Karpas-422 (cell line): Measurements from ENCODE around the gene GJA10. TPM values are rescaled to one million over a fixed set of nuclear protein-coding genes. Genes with fewer than 3 reads are reported as not detected.

Source experiments
- DNase-seq: peaks from one replicate; pipeline ENCODE4 v3.0.0-alpha.2; 2015
- H2AFZ ChIP-seq: fragments of 200-600 bp; sonication (generic); 2 replicates; pipeline ENCODE4 v1.6.1; 2014; ENCODE audit warnings: antibody characterized with exemption, low read length, mixed read lengths
- H3K27ac ChIP-seq: fragments of 200-600 bp; sonication (generic); 2 replicates; pipeline ENCODE4 v1.5.1; 2014; ENCODE audit warnings: mild to moderate bottlenecking, low read length, moderate library complexity
- H3K27me3 ChIP-seq: fragments of 200-600 bp; sonication (generic); 2 replicates; pipeline ENCODE4 v1.6.1; 2014; ENCODE audit warnings: low read length, mixed read lengths
- H3K36me3 ChIP-seq: fragments of 200-600 bp; sonication (generic); 2 replicates; pipeline ENCODE4 v1.6.1; 2014; ENCODE audit warnings: low read length, mixed read lengths; ENCODE audit not compliant: insufficient read depth
- H3K4me1 ChIP-seq: fragments of 200-600 bp; sonication (generic); 2 replicates; pipeline ENCODE4 v1.6.1; 2014; ENCODE audit warnings: mild to moderate bottlenecking, low read length, mixed read lengths
- H3K4me2 ChIP-seq: fragments of 200-600 bp; sonication (generic); 2 replicates; pipeline ENCODE4 v1.6.1; 2014; ENCODE audit warnings: low read length, low read depth, mild to moderate bottlenecking; ENCODE audit not compliant: poor library complexity, severe bottlenecking
- H3K4me3 ChIP-seq: fragments of 200-600 bp; sonication (generic); 2 replicates; pipeline ENCODE4 v1.5.1; 2014; ENCODE audit warnings: mild to moderate bottlenecking, antibody characterized with exemption, low read length, mixed read lengths
- H3K79me2 ChIP-seq: fragments of 200-600 bp; sonication (generic); 2 replicates; pipeline ENCODE4 v1.6.1; 2014; ENCODE audit warnings: mild to moderate bottlenecking, low read length, mixed read lengths
- H3K9ac ChIP-seq: fragments of 200-600 bp; sonication (generic); 2 replicates; pipeline ENCODE4 v1.6.0; 2014; ENCODE audit warnings: low read length
- H3K9me2 ChIP-seq: fragments of 200-600 bp; sonication (generic), shearing (Covaris generic); replicated peaks from 2 replicates; pipeline ENCODE4 v1.6.0; 2014; ENCODE audit warnings: mild to moderate bottlenecking, low read length, moderate library complexity; ENCODE audit not compliant: insufficient read depth
- H3K9me3 ChIP-seq: fragments of 300-700, 200-600 bp; sonication (generic); 2 replicates; pipeline ENCODE4 v1.6.1; 2014; ENCODE audit warnings: low read length, mixed read lengths
- H4K20me1 ChIP-seq: fragments of 200-600 bp; sonication (generic); 2 replicates; pipeline ENCODE4 v1.6.1; 2014; ENCODE audit warnings: mild to moderate bottlenecking, antibody characterized with exemption, low read length, low read depth; ENCODE audit not compliant: insufficient read depth
- total RNA-seq: library from RNA; depleted of rRNA; stranded (reverse); fragments of >200 nt; shearing (Covaris generic); gene quantifications from 2 replicates; pipeline ENCODE4 v1.2.3, GENCODE V29; 2014; ENCODE audit warnings: low replicate concordance

GJA10 gene
- total RNA-seq, 1 experiment from 2014 or later, result 1.3 TPM

- no peak overlapping the region for H2AFZ ChIP-seq
- no peaks in the 10 kb centered on the region for H4K20me1 ChIP-seq
- no peaks in the 10 kb centered on the region for H3K79me2 ChIP-seq
- H3K4me3 ChIP-seq, result no peak overlapping the region
- no peak overlapping the region for H3K27ac ChIP-seq
- H3K27me3 ChIP-seq, result no peaks in the 10 kb centered on the region
- H3K36me3 ChIP-seq, result no peaks in the 10 kb centered on the region
- H3K9me2 ChIP-seq, result no peaks in the 10 kb centered on the region
- no peak overlapping the region for H3K9ac ChIP-seq
- H3K9me3 ChIP-seq, result no peaks in the 10 kb centered on the region
- no peak overlapping the region for H3K4me2 ChIP-seq
- peaks cover 11% of the 10 kb centered on the region for H3K4me1 ChIP-seq
- DNase-seq, result no peak
Measured at GRCh38 chr6:89924231-89924630, 30.0 kb downstream of the GJA10 start.

GRCh38 chr6:89925826-89926225 lies 31.6 kb downstream of the GJA10 start:
- no peak for DNase-seq
- Histone ChIP-seq H3K9me2 (no peaks in the 10 kb centered on the region), H3K9me3 (no peaks in the 10 kb centered on the region), H3K9ac (no peak overlapping the region), H4K20me1 (no peaks in the 10 kb centered on the region), H3K4me1 (peaks cover 5% of the 10 kb centered on the region), H3K36me3 (no peaks in the 10 kb centered on the region), H3K4me3 (no peak overlapping the region), H2AFZ (no peak overlapping the region), H3K27ac (no peak overlapping the region), H3K79me2 (no peaks in the 10 kb centered on the region), H3K27me3 (no peaks in the 10 kb centered on the region), H3K4me2 (no peak overlapping the region)

GRCh38 chr6:89927264-89927663 lies 33.0 kb downstream of the GJA10 start:
- no peaks in the 10 kb centered on the region for H3K9me2 ChIP-seq
- H2AFZ ChIP-seq, result no peak overlapping the region
- no peaks in the 10 kb centered on the region for H3K79me2 ChIP-seq
- H4K20me1 ChIP-seq, result no peaks in the 10 kb centered on the region
- no peak overlapping the region for H3K4me2 ChIP-seq
- H3K4me1 ChIP-seq, result peaks cover 5% of the 10 kb centered on the region
- DNase-seq, result no peak
- no peak overlapping the region for H3K4me3 ChIP-seq
- no peak overlapping the region for H3K27ac ChIP-seq
- H3K9ac ChIP-seq, result no peak overlapping the region
- no peaks in the 10 kb centered on the region for H3K36me3 ChIP-seq
- no peaks in the 10 kb centered on the region for H3K9me3 ChIP-seq
- no peaks in the 10 kb centered on the region for H3K27me3 ChIP-seq

GRCh38 chr6:89927791-89928550 lies 33.7 kb downstream of the GJA10 start:
- Histone ChIP-seq H3K4me1 (peaks cover 5% of the 10 kb centered on the region), H3K4me2 (no peak overlapping the region), H3K27me3 (no peaks in the 10 kb centered on the region), H3K4me3 (no peak overlapping the region), H3K9ac (no peak overlapping the region), H3K79me2 (no peaks in the 10 kb centered on the region), H3K9me2 (no peaks in the 10 kb centered on the region), H4K20me1 (no peaks in the 10 kb centered on the region), H3K27ac (no peak overlapping the region), H3K36me3 (no peaks in the 10 kb centered on the region), H3K9me3 (no peaks in the 10 kb centered on the region), H2AFZ (no peak overlapping the region)
- no peak for DNase-seq

DNA sequence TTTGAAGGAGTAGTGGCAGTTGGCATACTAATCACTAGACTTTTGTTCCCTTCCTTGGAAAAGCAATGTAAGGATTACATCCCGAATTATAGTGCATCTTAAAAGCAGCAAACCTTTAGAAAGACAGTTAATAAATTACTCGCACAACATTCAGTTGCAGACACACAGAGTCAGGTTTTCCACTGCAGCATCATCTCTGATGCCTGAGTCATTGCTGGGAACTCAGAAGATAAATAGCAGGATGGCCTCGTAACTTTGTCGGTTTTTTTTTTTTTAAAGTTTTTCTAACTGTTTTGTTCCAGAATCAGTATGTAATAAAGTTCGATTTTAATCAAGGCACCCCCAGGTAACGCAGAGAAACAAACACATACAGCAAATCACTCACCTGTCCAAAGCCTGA lies 34.3 kb downstream of the GJA10 start:
- Histone ChIP-seq H3K9me2 (no peaks in the 10 kb centered on the region), H3K9ac (no peak overlapping the region), H3K9me3 (no peaks in the 10 kb centered on the region), H3K4me2 (no peak overlapping the region), H3K4me3 (no peak overlapping the region), H3K36me3 (no peaks in the 10 kb centered on the region), H2AFZ (no peak overlapping the region), H3K27ac (no peak overlapping the region), H3K4me1 (peaks cover 5% of the 10 kb centered on the region), H3K27me3 (no peaks in the 10 kb centered on the region), H3K79me2 (no peaks in the 10 kb centered on the region), H4K20me1 (no peaks in the 10 kb centered on the region)
- DNase-seq, result no peak

- H3K79me2 ChIP-seq, result no peaks in the 10 kb centered on the region
Measured at GRCh38 chr6:89930789-89931188, 36.5 kb downstream of the GJA10 start.

GRCh38 chr6:89932245-89932802 lies 38.1 kb downstream of the GJA10 start:
- Histone ChIP-seq H3K27ac (no peak overlapping the region), H3K9me2 (no peaks in the 10 kb centered on the region), H3K9ac (no peak overlapping the region), H3K4me2 (no peak overlapping the region), H3K27me3 (no peaks in the 10 kb centered on the region), H3K4me3 (no peak overlapping the region), H2AFZ (no peak overlapping the region), H3K4me1 (peaks cover 5% of the 10 kb centered on the region), H3K36me3 (no peaks in the 10 kb centered on the region), H4K20me1 (no peaks in the 10 kb centered on the region), H3K9me3 (no peaks in the 10 kb centered on the region), H3K79me2 (no peaks in the 10 kb centered on the region)
- no peak for DNase-seq

More at GRCh38 chr6:89930789-89931188, 36.5 kb downstream of the GJA10 start:
- no peaks in the 10 kb centered on the region for H3K9me2 ChIP-seq
- peaks cover 5% of the 10 kb centered on the region for H3K4me1 ChIP-seq
- no peak overlapping the region for H3K27ac ChIP-seq
- no peak overlapping the region for H2AFZ ChIP-seq
- H3K36me3 ChIP-seq, result no peaks in the 10 kb centered on the region
- no peaks in the 10 kb centered on the region for H4K20me1 ChIP-seq
- H3K9me3 ChIP-seq, result no peaks in the 10 kb centered on the region
- H3K27me3 ChIP-seq, result no peaks in the 10 kb centered on the region
- H3K4me2 ChIP-seq, result no peak overlapping the region
- no peak overlapping the region for H3K9ac ChIP-seq
- no peak for DNase-seq
- H3K4me3 ChIP-seq, result no peak overlapping the region

DNA sequence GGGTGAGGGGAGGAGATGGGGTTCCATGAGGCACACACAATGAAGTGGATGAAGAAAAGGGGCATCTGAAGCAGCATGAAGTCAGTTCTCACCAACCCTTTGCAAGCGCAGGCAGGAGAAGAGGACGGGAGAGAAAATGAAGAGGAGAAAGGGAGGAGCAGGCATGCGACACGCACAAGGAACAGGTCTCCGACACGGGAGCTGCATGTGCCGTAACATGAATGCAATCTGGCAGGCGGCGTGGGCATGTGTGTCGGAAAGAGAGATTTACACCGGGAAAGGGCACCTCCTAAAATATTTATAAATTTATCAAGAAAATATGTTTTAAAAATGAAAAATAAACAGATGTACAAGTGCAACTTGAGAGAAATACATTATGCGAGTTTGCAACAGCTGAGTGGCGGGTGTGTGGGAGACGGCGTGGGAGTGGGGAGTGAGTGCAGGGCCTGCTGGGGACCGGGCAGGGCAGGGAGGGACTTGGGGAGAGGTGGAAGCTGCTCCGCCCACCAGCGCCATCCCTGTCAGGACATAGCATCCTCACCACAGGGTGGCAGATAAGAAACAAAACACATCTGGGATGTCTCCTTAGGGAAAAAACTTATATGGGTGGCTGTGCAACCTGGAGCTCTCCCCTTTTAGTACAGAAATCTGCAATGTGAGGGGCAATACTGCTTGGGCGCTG lies 40.6 kb downstream of the GJA10 start:
- no peaks in the 10 kb centered on the region for H4K20me1 ChIP-seq

More for the DNA sequence above, 40.6 kb downstream of the GJA10 start:
- no peak for DNase-seq
- no peaks in the 10 kb centered on the region for H3K9me3 ChIP-seq
- H3K36me3 ChIP-seq, result no peaks in the 10 kb centered on the region
- H3K4me2 ChIP-seq, result no peak overlapping the region
- no peaks in the 10 kb centered on the region for H3K4me1 ChIP-seq
- H2AFZ ChIP-seq, result no peak overlapping the region
- H3K9me2 ChIP-seq, result no peaks in the 10 kb centered on the region
- no peak overlapping the region for H3K9ac ChIP-seq
- H3K79me2 ChIP-seq, result no peaks in the 10 kb centered on the region
- H3K27ac ChIP-seq, result no peak overlapping the region
- no peaks in the 10 kb centered on the region for H3K27me3 ChIP-seq
- H3K4me3 ChIP-seq, result no peak overlapping the region
